ENCODE results near the gene NUP210L.

DNA sequence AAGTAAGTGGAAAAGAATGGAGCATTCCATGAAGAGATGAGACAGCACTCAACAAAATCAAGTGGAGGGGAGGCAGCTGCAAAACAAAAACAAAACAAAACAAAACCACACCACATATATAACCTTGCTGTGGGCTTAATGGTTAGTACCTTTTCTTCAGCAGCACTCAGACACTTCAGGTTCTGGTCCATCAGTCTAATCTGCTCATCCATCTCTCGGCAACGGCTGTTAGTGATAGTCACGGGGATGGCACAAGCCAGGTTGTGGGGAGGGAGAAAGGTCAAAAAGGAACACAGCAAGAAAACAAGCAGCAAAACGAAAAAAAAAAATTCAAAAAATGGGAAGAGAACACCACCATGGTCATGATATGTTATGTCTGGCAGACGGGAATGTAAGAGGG, 17.0 kb upstream of the NUP210L start:
- TF ChIP-seq, protein P1, sequence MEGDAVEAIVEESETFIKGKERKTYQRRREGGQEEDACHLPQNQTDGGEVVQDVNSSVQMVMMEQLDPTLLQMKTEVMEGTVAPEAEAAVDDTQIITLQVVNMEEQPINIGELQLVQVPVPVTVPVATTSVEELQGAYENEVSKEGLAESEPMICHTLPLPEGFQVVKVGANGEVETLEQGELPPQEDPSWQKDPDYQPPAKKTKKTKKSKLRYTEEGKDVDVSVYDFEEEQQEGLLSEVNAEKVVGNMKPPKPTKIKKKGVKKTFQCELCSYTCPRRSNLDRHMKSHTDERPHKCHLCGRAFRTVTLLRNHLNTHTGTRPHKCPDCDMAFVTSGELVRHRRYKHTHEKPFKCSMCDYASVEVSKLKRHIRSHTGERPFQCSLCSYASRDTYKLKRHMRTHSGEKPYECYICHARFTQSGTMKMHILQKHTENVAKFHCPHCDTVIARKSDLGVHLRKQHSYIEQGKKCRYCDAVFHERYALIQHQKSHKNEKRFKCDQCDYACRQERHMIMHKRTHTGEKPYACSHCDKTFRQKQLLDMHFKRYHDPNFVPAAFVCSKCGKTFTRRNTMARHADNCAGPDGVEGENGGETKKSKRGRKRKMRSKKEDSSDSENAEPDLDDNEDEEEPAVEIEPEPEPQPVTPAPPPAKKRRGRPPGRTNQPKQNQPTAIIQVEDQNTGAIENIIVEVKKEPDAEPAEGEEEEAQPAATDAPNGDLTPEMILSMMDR (IDR thresholded peaks at IDR 0.05 in 4 of 5, conservative IDR thresholded peaks at IDR 0.05 in 1 of 5), result no peak
- no peak for TF ChIP-seq POLR2A (IDR thresholded peaks at IDR 0.05)
